Right ventricle myocardium inferior (tissue), 1 donor: ENCODE measurements around the gene MAP1LC3A. TPM values are rescaled to one million over a fixed set of nuclear protein-coding genes. Genes with fewer than 3 reads are reported as not detected.

Source experiments
- ATAC-seq: fragments of 200-7000 bp; cut with Tn5 transposase; one replicate; pipeline ENCODE4 v1.9.1; 2020; ENCODE audit warnings: mild to moderate bottlenecking, moderate library complexity
- DNase-seq: peaks from one replicate; pipeline ENCODE4 v3.0.0; 2021; ENCODE audit errors: missing footprints
- intact Hi-C: fragments of 100-400 bp; cut with DNase I; formaldehyde crosslinking; loops from one replicate; pipeline ENCODE4 v1.11.0; 2022
- total RNA-seq: library from RNA; stranded (reverse); fragmentation: NEBNext Ultra II Directional; extraction: Animal tissue kit (Norgen Biotek cat#: 25700); gene quantifications from one replicate; pipeline ENCODE4 v1.2.1, GENCODE V29; 2021
- donor health status: DM: no; HTN: yes; CAD: no; lungs with severe emphysema.

Gene MAP1LC3A
- total RNA-seq, 1 donor from 2014 or later: 112 TPM

DNA sequence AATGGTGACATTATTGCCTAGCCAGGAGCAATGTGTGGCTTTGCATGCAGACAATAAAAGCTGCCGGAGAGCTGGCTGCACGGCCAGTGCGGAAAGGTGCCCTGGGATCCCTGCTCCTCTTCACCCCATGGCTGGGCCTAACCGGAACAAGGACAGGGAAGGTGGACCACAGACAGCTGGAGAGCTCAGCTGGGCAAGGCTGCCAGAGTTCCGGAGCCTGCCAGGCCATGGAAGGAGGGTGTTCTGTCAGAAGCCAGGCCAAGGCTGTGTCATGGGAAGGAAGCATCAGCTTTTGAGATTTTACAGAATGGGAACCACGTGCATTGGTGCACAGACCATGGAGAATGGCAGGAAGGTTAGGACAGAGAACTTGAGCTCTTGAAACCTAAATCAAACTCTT is 25.0 kb downstream of the MAP1LC3A start:
- ATAC-seq (peak; percentile 35), DNase-seq (no peak)
- intact Hi-C loops: no loop called here

DNA sequence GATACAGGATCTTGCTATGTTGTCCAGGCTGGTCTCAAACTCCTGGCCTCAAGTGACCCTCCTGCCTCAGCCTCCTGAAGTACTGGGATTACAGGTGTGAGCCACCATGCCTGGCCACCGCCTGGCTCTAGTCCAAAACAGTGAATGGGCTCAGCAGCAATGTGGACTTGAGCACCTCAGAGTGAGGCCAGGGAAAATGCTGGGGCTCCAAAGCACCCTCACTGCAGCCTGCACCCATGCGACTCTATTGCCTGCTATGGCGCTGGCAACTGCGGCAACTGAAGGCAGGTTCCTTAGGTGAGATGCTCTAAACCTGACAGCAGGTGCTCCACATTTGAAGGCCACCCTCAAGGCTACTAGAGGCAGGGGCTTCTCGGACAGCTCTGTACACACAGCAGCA is 26.5 kb downstream of the MAP1LC3A start:
- no peak for ATAC-seq
- no peak for DNase-seq
- intact Hi-C loops: no loop called here

DNA sequence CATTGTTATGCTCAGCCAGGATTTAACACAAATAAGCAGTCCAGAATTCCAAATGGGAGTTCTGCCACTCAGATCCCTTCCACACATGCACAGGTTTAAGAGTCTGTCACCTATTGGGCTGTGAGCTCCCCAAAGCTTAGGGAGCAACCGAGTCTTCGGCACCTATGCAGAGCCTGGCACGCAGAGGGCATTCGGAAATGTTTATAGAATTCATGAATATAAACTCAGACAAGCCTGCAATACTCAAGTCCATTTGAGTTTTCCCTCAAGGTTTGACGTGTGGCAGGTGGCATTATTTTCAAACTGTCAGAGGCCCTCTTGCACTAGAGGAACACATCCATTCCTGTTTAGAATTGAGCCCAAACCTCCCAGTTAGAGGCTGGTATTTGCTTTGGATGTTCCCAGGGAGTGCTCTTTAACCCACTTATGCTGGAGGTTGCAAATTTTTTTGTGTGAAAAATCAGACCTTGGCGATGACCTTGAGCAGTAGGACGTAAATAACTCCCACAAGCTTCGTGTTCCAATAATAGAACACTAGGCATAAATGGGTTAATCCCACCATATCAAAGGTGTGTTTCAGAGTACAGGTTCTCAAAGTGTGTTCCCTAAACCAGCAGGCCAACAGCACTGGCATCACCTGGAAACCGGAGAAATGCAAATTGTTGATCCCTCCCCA is 28.1 kb downstream of the MAP1LC3A start:
- no peak for ATAC-seq
- intact Hi-C loops: no loop called here
- DNase-seq: no peak

DNA sequence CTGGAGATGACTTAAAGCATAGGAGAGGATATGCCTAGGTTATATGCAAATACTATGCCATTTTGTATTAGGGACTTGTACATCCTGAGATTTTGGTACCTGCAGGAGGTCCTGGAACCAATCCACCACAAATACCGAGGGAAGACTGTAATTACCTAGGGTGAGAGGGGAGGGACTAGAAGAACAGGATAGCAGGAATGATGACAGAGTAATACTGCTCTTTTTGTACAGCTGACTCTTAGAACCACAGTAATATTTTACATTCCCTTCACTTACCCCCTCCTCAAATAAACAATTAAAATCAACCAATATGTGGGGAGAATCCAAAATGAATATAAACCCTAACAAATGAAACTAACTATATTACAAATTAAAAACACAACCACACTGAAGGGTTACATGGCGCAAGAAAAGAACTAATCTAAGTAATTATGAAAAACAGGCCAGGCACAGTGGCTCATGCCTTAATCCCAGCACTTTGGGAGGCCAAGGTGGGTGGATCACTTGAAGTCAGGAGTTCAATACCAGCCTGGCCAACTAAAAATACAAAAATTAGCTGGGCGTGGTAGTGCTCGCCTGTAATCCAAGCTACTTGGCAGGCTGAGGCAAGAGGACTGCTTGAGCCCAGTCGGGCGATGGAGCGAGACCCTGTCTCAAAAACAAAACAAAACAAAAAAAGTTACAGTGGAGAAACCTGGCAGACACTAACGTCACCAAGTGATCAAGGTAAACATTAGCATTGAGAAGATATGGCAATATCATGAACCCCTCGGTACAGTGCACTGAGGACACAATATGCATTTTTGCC is 37.1 kb downstream of the MAP1LC3A start:
- DNase-seq (no peak), ATAC-seq (no peak)
- intact Hi-C loops: no loop called here

DNA sequence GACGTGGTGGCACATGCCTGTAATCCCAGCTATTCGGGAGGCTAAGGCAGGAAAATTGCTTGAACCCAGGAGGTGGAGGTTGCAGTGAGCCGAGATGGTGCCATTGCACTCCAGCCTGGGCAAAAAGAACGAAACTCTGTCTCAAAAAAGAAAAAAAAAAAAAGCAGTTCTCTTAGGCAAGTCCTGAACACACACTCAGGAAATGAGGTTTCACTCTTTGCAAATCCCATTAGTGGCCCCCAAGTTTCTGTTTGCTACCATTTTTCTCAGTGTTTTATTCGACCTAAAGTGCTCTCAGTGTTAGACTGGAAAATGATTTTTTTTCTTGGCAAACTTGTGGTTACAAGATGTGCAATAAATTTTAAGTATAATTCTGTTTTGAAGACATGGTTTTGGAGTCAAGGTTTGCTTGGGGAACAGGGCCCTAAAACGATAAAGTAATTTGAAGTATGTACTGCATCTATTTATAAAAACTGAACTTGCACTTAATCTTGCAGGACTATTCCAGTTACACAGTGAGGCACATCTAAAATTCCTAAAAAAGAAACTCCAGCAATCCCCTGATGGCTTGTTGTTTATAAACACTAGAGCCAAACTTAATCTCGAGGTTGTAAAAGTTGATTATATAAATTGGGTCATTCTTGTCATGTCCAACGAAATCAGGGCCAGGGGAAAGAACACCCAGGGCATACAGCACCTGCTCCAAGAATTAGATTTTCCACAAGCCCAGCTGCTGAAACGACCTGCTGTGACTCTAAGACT is 42.6 kb downstream of the MAP1LC3A start:
- DNase-seq: no peak
- peak; percentile 70 for ATAC-seq
- intact Hi-C loops: no loop called here

DNA sequence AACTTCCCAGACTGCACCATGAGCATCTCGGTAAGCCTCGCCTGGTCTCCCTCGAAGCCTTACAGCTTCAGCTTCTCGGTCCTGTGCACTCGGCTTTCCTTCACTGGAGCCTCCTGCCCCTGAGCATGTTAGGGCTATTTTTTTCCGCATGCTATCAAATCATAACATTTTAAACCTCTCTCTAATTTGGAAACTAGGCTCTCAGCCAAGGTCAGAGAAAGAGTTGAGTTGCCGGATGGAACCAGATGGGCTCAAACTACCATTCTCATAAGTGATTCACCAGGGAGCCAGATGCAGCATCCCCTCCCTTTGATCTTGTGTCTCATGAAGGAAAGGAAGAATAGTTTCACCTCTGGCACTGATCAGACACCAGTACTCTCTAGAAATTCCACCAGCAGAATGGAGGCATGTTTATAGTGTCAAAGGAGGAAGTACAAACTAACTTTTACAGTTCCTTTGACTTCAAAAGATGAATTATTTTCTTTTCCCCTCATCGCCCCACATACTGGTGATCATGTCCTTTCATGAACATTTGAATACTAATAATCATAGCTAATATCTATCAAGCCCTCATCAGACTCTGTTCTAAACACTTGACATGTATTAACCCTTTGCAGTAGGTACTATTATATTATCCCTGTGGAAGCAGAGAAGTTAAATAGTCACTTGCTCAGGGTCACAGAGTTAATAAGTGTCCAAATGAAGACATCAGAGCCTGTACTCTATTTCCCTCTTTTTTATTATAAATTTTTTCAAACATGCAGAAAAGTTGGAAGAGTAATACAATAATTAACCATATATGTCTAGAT is 46.7 kb downstream of the MAP1LC3A start:
- intact Hi-C loops: no loop called here
- ATAC-seq (no peak), DNase-seq (no peak)

DNA sequence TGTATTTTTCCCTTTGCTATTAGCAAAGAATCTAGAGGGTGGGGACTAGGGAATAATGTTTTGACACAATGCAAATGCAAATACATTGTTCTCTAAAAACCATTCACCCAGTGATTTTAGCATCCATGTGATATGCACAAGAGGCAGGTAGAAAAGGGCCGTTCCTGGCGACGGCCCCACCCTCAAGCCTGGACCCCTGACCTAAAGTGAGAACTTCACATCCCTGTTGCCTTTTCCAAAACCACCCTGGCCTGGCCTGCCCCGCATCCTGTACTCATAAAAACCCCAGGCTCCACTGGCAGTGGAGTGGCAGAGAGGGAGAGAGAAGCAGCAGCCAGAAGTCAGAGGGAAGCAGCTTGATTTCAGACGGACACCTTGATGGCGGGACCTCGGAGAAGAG is 48.5 kb downstream of the MAP1LC3A start:
- no peak for DNase-seq
- intact Hi-C loops: no loop called here
- no peak for ATAC-seq

Other genes starting within 250 kb of the MAP1LC3A start
- gene ITCH, start 195.4 kb upstream of the MAP1LC3A start, total RNA-seq: 39.8 TPM
- gene DYNLRB1, start 42.3 kb upstream of the MAP1LC3A start, total RNA-seq: 172 TPM
- gene PIGU, start 118.4 kb downstream of the MAP1LC3A start, total RNA-seq: 12.9 TPM
- gene TP53INP2, start 145.6 kb downstream of the MAP1LC3A start, total RNA-seq: 113 TPM